Non-pigmented ciliary epithelial cell (primary cell): ENCODE results near the gene POLR1H.
A peak's percentile ranks its signal among the peaks of the same experiment; 100 is the strongest.
"Not testable (repeated sequence)": the region's sequence is repeated elsewhere in the genome, so short reads cannot be mapped to it uniquely, and the experiment has no call there.

Source experiments
- DNase-seq: peaks from one replicate; pipeline ENCODE4 v3.0.0-alpha.2; 2010; ENCODE audit warnings: low read depth

POLR1H gene, protein sequence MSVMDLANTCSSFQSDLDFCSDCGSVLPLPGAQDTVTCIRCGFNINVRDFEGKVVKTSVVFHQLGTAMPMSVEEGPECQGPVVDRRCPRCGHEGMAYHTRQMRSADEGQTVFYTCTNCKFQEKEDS

DNA sequence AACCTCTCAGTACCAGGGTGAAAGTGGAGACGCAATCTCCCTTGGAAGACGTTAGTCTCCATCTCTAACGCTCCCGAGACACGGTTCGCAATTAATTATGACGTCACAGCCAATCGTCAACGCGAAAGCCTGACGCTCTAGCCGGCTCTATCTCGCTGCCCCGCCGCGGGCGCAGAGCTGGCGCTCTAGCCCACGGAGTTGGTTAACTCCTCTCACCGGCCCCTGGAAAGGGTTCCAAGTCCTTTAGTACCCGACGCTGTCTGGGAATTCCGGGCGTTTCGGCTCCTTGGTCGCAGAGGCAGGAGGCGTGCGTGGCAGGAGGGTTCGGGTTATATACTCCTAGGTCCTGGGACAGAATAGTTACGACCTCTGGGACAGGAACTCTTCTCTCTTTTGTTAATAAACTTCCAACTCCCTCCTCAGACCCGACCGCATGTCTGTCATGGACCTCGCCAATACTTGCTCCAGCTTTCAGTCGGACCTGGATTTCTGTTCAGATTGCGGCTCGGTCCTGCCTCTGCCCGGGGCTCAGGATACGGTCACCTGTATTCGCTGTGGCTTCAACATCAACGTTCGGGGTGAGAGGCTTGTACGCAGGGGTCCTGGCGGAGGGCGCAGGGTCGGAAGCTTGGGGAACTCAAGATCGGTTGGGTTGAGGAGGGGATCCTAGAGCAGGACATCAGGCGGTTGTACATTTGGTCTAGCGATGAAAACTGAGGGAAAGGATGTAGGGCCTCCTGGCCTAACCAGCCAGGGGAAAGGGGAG, at the start of gene POLR1H:
POLR1H (plus strand) TSS at position 174 of the 766 bp plus-strand sequence; CDS start at position 434, 260 bp downstream.
- DNase-seq = peak; percentile 80

DNA sequence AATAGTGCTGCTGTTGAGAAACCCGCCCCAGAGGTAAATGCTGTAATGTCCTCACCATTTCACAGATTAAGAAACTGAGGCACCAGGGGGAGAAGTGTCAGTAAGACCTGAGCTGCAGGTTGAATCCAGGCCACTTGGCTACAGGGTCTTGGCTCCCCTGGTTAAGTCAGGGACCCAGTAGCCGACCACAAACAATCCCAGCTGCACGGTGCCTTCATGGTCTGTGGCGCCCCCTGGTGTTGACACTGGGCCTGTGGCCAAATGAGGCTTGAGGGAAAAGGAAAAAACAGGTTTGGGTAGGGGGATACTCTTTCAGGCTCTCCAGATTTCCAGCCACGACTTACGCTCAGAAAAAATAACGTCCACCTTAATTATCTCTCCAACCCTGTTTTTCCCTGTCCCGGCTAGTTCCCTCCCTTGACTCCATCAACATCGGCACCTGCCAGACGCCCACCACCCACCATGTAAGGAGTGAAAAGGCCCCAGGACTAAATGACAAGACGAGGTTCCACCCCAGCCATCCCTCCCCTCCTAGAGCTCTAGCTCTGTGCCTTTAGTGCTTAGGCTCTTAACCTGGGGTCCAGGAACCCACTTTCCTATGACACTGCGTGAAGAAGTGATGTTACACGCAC, 47.7 kb upstream of the POLR1H start:
- no peak for DNase-seq

DNA sequence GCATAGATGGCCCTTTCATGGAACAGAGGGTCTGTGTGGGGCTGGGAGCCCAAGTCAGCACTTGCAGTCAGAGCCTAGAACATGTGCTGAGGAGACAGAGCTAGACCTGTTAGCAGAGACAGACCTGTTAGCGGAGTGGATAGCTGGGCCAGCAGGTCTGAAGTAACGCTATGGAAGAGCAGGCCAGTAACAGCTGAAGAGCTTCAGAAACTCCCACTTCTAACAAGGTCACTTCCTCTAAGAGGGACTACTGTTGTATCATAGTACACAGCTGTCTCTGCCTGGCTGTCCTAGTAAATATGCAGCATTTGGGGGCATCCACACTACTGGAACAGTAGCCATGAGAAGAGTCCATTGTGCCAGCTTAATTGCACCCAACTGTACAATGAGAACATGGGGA, 41.2 kb upstream of the POLR1H start:
- no peak for DNase-seq

DNA sequence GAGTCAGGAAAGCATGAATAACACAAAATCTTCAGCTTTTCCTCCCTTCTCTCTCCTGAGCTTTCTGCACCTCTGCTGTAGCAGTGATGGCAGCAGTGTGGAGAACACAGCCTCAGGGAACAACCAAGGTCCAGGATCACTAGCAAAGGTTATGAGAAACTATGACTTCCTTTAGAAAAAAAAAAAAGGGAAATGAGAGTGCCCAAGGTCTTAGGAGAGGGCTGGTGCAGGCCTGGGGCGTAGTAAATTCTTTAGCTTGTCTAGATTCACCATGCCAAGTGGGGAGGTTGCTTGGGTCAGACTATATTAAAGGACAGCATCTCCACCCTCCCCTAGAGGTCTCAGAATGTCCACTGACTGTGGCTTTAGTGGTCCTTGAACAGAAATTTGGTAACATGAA, 40.4 kb upstream of the POLR1H start:
- DNase-seq = no peak

DNA sequence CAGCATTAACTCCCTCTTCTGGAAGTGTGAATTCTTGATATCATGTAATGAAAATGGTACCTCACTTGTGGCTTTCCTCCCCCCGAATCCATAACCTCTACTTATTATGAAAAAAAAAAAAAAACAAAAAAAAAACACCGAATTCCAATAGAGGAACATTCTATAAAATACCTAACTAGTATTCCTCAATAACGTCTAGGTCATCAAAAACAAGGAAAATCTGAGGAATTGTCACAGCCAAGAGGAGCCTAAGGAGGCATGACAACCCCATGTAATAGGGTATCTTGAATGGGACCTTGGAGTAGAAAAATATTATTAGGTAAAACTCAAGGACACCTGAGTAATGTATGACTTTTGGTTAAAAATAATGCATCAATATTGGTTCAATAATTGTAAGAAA, 38.9 kb upstream of the POLR1H start:
- no peak for DNase-seq

DNA sequence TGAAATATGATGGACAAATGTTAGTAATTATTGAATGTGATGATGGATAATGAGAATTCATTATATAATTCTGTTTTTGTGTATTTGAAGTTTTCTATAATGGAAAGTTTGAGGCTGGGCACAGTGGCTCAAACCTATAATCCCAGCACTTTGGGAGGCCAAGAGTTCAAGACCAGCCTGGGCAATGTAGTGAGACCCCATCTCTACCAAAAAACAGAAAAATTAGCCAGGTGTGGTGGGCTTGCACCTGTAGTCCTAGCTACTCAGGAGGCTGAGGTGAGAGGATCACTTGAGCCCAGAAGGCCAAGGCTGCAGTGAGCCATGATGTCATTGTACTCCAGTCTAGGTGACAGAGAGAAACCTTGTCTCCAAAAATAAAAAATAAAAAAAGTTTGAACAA, 38.4 kb upstream of the POLR1H start:
- DNase-seq = not testable (repeated sequence)

DNA sequence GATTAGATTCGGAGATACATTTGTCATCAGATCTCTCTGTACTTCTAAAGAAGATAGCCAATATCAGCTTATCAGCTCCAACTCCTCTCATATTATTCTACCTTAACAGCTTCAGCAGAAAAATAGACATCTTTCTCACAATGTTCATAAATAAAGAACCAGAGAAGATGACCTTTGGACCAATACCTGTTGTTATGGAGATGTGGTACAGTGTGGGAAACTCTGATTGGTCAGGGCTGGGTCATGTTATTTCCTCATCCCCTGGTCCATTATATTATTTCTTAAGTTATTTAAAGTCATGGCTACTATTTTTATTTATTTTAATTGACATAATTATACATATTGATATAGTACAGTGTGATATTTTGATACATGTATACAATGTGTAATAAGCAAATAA, 35.9 kb upstream of the POLR1H start:
- no peak for DNase-seq

DNA sequence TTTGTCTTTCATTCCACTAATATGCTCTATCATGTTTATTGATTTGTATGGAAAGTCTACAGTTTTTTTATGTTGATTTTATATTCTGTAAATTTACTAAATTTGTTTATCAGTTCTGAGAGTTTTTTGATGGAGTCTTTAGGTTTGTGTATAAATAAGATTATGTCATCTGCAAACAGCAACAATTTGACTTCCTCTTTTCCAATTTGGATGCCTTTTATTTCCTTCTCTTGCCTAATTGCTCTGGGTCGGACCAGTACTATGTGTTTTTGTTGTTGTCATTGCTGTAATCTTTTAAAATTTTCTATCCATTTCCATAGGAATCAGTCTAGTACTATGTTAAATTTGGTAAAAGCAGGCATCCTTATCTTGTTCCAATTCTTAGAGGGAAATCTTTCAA, 31.5 kb upstream of the POLR1H start:
- no peak for DNase-seq

DNA sequence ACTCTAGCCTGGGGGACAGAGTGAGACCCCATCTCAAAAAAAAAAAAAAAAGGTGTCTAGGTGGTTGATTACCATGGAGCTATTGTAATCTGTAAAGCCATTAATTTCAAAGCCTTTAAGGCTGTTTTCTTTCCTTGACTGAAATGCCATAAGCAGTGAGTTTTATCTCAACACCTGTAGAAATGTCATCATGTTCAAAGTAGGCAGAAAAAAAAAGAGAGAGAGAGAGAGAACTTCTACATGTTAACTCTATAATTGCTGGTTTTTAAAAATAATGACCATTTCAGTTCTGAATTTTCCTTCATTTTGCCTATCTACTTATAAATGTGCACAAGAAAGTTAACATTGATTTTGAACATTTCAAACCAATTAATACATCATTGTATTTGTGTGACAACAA, 29.7 kb upstream of the POLR1H start:
- no peak for DNase-seq

DNA sequence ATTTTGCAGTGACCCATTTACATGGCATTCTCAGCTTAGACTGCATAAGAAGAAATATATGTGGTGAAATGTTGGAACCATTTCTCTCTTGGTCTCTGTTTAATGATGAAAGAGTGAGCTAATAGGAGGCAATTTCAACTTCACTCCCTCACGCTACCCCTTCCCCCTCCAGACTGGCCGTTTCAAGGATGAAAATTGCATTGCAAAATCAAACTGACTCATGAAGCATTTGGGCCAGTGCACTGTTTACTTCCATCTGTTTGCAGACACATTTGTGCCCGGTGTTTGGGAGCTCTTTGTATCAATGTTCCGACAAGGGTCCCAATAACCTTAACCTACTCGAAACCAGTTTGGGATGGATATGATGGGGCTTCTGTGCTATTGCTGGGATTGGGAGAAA, 27.6 kb upstream of the POLR1H start:
- not testable (repeated sequence) for DNase-seq

DNA sequence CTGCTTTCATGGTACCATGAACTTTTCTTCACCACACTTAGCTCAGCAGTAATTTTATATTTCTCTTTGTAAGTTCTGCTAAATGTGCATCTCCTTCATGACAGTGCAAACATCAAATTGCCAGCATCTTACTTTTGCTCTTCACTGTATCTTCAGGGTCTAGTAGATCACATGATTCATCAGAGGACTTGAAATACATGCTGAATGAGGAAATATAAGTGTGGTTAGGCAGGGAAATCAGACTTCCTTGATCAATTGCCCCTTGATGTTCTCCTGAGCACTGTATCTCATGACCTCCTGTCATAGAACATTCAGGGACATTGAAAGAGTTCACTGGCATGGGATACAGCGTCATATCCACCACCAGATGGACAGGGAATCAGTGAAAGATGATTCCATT, 25.3 kb upstream of the POLR1H start:
- no peak for DNase-seq

DNA sequence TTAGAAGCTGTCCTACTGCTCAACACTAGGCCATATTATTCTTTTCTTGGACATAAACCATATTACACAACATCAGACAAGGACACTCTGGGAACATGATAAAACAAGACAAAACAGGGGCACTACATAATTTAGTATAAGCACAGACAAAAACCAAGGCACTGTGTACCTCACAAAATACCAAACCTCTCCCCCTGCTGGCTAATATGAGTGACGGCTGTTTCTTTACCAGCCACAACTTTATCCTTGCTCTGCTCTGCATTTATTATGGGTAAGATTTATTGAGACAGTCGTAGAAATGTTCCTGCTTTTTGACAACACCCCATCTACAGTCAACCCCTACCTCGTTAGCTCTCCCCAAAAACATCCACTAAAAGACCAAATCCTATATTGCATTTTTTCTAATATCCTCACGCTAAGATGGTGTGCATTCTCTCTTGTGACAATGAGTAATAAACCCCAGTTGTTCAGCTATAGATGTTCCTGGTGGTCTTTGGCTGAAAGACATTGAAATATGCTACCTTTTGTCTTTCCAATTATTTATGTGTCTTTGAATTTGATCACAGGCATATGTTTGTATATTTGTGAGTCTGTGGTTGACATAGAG, 23.8 kb upstream of the POLR1H start:
- no peak for DNase-seq

DNA sequence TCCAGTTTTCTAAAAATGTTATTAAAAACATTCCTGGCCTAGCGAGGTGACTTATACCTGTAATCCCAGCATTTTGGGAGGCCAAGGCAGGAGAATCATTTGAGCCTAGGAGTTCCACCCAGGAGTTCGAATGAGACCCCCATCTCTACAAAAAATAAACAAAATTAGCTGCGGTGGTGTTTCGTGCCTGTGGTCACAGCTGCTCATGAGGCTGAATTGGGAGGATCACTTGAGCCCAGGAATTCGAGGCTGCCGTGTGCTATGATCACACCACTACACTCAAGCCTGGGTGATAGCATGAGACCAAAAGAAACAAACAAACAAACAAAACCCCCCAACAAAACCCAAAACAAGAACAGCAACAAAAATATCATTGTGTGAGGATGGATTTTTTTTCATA, 19.8 kb upstream of the POLR1H start:
- no peak for DNase-seq

DNA sequence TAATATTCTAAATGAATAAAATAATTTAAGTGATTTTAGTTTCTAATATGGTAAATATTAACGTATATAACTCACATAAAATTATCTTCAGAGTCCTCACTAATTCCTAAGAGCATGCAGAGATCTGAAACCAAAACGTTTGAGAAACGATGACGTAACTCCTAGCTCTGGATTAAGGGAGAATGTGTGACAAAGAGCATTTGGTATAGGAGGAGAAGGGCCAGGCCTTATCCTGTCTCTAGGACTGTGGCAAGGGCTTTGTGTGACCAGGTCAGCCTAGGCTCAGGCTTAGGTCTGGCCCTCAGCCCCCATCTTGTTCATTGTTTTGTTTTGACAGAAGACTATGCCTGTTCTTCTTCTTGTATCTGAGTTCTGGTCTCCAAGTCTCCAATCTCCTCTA, 19.2 kb upstream of the POLR1H start:
- no peak for DNase-seq

DNA sequence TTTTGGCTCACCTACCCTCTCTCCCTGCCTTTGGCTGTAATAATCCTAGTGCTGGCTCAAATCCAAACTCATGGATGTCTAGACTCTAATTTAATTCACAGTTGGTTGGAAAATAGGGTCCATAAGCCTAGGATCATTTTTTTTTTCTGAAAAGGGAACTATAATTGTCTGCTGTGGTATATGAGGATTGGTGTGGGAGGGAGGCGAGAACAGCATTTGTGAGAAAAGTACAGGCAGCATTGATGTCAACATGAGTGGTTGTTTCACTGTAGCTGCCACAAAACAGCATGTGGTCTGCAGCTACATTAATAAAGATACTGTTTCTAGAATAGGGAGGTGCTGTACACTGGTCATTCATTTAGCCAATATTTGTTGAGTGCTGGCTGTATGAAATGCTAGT, 18.6 kb upstream of the POLR1H start:
- no peak for DNase-seq

DNA sequence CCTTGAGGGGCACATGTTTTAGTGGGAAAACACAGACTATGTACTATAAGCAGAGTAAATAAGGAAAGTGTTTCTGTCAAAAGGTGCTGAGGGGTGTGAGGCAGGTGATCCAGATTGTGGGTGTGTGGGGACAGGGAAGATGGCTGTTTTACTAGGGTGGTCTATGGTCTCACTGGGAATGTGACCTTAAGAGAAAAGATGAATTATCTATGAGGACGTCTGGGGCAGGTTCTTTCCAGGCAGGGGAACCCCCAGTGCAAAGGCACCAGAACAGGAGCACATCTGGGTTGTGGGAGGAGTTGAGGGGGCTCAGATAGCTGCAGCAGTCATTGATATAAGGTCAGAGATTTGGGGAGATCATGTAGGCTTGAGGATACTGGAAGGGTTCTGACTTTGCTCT, 18.2 kb upstream of the POLR1H start:
- DNase-seq = no peak

DNA sequence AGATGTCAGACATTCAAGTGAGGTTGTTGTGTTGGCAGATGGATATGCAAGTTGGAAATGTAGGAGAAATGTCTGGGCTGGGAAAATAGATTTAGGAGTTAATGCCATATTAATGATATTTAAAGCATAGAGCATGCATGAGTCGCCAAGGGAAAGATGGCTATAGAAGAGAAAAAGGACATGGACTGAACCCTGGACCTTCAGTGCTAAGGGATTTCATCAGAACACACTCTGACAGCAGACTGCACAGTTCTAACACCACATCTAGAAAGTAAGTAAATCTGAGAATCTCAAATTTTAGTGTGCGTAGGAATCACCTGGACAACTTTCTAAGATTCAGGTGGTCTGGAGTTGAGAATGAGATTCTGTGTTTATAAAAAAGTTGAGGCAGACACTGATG, 17.3 kb upstream of the POLR1H start:
- no peak for DNase-seq

DNA sequence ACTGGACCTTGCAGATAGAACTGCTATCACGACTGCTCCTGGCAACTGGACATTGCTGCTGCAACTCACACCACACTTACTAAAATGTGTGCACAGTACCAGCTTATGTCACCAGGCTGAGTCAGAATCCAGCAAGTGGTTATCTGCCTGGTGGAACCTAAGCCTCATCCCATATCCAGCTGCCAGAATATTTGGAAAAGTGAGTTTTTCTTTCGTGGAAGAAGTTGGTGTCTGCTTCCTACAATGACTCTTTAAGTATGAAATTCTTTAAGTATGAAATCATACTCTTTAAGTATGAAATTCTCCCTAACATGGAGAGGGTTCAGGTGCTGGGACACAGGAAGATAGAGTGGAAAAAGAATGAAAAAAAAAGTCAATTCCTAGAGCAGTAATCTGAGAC, 16.4 kb upstream of the POLR1H start:
- DNase-seq = no peak

DNA sequence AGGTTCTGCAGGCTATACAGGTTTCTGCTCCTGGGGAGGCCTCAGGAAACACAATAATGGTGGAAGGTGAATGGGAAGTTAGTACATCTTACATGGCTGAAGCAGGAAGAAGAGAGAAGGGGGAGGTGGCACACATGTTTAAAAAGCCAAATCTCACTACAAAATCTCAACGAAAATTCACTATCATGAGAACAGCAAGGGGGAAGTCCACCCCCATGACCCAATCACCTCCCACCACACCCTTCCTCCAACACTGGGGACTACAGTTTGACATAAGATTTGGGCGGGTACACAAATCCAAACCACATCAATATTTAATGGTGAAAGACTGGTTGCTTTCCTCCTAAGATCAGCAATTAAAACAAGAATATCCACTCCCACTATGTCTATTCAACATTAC, 13.8 kb upstream of the POLR1H start:
- no peak for DNase-seq

DNA sequence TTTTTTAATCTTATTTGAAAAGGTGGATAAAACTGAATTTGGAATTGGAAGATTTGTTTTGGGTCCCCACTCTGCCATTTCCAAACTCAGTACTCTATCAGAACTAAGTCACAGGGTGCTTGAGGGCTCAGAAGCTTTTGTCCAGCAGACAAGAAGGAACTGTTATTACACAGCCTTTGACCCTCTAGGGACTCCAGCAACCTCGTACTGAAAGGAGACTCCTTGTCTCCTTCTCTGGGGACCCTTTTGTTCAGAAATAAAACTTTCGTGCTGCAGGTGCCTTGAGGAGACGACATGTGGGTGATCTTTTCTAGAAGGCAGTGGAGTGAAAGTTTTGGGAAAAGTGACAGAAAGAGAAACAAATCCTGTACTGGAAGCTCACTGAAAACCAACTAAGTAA, 7.4 kb upstream of the POLR1H start:
- no peak for DNase-seq

DNA sequence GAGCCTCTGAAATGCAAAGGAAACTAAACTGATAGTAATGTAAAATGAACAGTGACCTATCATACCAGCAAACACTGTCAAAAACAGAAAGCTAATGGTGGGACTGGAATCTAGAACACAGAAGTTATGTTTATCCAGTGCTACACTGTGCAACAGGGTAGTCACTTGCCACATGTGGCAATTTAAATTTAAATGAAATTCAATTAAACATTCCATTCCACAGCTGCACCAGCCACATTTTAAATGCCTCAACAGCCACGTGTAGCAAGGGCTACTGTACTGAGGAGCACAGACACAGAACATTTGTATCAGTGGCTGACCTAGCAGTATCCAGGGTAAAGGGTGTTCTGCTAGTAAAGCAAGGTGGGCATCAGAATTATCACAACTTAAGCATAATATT, 5.6 kb upstream of the POLR1H start:
- no peak for DNase-seq

DNA sequence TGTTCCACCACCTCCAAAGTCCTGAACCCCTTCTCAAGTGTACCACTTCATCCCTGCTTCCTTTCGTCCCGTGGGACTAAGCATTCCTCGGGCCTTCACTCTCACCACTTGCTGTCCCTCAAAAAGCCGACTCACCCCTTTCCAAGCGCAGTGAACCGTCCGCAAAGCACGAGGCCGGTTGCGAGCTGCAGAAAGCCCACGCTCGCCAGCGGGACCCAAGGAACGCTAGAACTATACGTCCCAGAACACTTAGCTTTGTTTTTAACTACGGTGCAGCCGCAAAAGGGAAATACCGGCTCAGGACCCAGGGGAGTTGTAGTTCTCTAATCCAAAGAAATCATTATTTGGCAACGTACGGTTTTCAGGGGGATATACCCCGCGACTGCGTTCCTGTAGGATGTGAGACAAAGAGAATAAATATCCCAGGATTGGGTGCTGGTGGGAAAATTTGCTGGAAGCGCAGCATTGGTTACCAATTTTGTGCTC, 416 bp upstream of the POLR1H start:
- DNase-seq = no peak

DNA sequence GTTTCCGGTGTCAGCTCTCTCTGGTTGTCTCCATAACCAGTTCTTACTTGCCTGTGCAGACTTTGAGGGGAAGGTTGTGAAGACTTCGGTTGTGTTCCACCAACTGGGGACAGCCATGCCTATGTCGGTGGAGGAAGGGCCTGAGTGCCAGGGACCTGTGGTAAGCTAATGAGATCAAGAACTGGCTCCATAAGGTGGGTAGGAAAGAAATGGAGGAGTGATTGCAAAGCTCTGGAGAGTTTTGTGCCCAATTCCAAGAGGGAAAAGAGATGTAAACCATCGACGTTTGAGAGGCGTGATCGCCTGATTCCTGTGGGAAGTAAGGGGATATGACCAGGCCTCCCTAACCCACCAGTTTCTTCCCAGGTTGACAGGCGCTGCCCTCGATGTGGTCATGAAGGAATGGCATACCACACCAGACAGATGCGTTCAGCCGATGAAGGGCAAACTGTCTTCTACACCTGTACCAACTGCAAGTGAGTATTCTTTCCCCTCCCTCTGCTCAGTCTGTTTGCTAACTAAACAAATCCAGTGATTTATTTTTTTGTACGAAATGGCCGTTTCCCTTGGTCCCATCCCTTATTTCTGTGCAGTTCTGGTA, 893 bp downstream of the POLR1H start:
- no peak for DNase-seq
